ENCODE results near the gene NCL.
"Not testable (repeated sequence)": the region's sequence is repeated elsewhere in the genome, so short reads cannot be mapped to it uniquely, and the experiment has no call there.

GRCh38 chr2:231408304-231408703 is 56.0 kb downstream of the NCL start:
- not testable (repeated sequence) for TF ChIP-seq CTCF (IDR thresholded peaks at IDR 0.05); EP300 (IDR thresholded peaks at IDR 0.05; ENCODE audit: low read depth); POLR2AphosphoS5 (IDR thresholded peaks at IDR 0.05); POLR2A (IDR thresholded peaks at IDR 0.05)
